BE2C (cell line): ENCODE measurements around the gene COL18A1.
A peak's percentile ranks its signal among the peaks of the same experiment; 100 is the strongest.
"Not testable (repeated sequence)": the region's sequence is repeated elsewhere in the genome, so short reads cannot be mapped to it uniquely, and the experiment has no call there.

ENCODE experiments used
- DNase-seq: peaks from one replicate; pipeline ENCODE4 v3.0.0-alpha.2; 2020
- H3K27me3 ChIP-seq: fragments of 250-450 bp; sonication (Bioruptor Pico); 2 replicates; pipeline ENCODE4 v1.5.1; 2020; ENCODE audit warnings: mild to moderate bottlenecking
- H3K36me3 ChIP-seq: fragments of 250-450 bp; sonication (Bioruptor Pico); 2 replicates; pipeline ENCODE4 v1.5.1; 2020; ENCODE audit warnings: mild to moderate bottlenecking
- H3K4me1 ChIP-seq: fragments of 250-450 bp; sonication (Bioruptor Pico); 2 replicates; pipeline ENCODE4 v1.5.1; 2020
- H3K4me3 ChIP-seq: 2 replicates; pipeline ENCODE4 v1.5.1; 2011; ENCODE audit warnings: low read depth, low read length
- H3K9me3 ChIP-seq: fragments of 250-450 bp; sonication (Bioruptor Pico); 2 replicates; pipeline ENCODE4 v1.5.1; 2020
- TF ChIP-seq, protein P1 (sequence below): IDR thresholded peaks from 2 replicates; pipeline ENCODE4 v1.5.1; 2012; ENCODE audit warnings: mild to moderate bottlenecking, low read depth, low read length

COL18A1 gene

DNA sequence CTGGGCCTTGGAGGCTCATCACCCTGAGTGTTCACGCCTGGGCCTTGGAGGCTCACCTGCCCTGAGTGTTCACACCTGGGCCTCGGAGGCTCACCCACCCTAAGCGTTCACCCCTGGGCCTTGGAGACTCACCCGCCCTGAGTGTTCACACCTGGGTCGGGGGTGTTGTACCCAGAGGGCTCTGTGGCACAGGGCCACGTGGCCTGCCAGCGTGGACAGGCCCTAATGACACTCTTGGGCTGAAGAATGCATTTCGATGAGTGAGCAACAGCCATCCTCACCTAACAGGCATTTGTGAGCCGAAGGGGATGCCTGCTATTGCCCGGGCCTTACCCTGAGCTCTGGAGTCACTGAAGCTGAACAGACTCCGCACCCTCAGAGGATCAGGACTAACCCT is 119.8 kb downstream of the COL18A1 start:
- TF ChIP-seq, protein P1, sequence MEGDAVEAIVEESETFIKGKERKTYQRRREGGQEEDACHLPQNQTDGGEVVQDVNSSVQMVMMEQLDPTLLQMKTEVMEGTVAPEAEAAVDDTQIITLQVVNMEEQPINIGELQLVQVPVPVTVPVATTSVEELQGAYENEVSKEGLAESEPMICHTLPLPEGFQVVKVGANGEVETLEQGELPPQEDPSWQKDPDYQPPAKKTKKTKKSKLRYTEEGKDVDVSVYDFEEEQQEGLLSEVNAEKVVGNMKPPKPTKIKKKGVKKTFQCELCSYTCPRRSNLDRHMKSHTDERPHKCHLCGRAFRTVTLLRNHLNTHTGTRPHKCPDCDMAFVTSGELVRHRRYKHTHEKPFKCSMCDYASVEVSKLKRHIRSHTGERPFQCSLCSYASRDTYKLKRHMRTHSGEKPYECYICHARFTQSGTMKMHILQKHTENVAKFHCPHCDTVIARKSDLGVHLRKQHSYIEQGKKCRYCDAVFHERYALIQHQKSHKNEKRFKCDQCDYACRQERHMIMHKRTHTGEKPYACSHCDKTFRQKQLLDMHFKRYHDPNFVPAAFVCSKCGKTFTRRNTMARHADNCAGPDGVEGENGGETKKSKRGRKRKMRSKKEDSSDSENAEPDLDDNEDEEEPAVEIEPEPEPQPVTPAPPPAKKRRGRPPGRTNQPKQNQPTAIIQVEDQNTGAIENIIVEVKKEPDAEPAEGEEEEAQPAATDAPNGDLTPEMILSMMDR, result no peak
- DNase-seq, result no peak
- Histone ChIP-seq H3K4me3 (no peak overlapping the region), H3K36me3 (peaks cover 76% of the 10 kb centered on the region), H3K9me3 (peaks cover 4% of the 10 kb centered on the region; the same call in 1 of the 2 replicates), H3K4me1 (no peaks in the 10 kb centered on the region), H3K27me3 (no peaks in the 10 kb centered on the region)

DNA sequence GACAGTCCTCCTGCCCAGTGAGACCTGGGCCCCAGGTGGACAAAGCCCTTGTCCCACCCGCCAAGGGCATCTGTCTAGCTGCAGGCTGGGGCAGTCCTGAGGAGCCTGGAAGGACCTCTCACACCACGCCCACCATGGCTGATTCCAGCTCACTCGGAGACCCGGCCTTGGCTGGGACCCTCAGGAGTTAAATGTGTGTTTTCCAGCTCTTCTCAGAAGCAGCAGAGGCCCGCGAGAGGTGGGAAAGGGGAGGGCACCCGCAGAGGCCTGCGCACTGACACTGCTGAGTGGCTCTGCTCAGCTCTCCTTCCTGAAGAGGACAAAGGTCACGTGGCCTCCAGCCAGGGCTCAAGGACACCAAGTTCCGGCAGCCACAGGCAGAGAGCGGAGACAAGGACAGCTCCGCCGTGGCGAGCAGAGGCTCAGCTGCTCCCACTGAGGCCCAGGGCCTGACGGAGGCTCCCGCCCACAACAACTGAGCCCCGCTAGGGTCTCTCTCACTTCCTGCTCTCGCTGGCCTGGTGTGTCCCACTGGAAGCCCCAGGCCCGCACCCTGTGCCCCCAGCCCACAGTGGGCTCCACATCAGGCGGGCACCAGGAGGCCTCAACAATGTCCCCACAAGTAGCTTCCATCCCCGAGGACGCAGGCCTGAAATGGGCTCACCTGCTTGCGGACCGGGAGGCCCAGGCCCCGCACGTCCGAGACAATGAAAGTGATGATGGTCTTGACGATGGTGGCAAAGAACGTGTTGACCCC is 120.4 kb downstream of the COL18A1 start:
- H3K9me3 ChIP-seq, result peaks cover 4% of the 10 kb centered on the region; the same call in 1 of the 2 replicates
- no peak overlapping the region for H3K4me3 ChIP-seq
- DNase-seq, result peak; percentile 4
- H3K36me3 ChIP-seq, result peaks cover 76% of the 10 kb centered on the region
- no peaks in the 10 kb centered on the region for H3K4me1 ChIP-seq
- no peaks in the 10 kb centered on the region for H3K27me3 ChIP-seq
- TF ChIP-seq, protein P1, result no peak

DNA sequence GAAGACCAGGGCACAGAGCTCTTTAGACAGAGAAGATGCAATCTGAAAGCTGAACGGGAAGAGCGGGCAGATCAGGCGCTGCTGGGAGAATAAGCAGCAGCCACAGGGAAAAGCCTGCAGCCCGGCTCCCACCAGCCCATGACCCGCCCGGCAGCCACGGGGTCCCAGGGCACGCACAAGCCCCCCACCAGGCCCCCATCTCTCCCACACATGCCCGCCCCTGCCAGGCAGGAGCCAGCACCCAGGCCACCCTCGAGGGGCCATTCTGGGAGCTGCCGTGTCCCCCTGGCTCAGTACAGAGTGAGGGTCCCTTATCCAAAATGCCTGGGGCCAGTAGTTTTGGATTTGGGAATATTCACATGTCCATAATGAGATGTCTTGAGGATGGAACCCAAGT is 120.9 kb downstream of the COL18A1 start:
- no peaks in the 10 kb centered on the region for H3K27me3 ChIP-seq
- peak; percentile 8 for DNase-seq
- peaks cover 74% of the 10 kb centered on the region for H3K36me3 ChIP-seq

DNA sequence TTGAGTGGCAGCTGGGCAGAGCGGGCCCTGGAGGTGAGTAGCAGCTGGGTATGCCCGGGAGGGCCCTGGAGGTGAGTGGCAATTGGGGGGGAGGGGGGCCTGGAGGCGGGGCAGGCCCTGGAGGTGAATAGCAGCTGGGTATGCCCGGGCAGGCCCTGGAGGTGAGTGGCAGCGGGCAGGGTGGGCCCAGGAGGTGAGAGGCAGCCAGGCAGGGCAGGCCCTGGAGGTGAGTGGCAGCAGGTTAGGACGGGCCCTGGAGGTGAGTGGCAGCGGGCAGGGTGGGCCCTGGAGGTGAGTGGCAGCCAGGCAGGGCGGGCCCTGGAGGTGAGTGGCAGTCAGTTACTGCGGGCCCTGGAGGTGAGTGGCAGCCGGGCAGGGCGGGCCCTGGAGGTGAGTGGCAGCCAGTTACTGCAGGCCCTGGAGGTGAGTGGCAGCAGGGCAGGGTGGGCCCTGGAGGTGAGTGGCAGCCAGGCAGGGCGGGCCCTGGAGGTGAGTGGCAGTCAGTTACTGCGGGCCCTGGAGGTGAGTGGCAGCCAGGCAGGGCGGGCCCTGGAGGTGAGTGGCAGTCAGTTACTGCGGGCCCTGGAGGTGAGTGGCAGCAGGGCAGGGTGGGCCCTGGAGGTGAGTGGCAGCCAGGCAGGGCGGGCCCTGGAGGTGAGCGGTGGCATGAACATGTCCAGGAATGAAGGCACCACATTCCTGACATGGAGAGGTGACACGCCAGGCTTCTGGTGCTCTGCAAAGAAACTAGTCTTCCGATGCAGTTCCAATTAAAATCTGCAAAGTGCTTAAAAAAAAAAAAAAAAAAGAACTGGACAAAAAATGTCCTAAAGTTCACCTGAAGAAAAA is 122.4 kb downstream of the COL18A1 start:
- H3K4me3 ChIP-seq, H3K9me3 ChIP-seq, H3K27me3 ChIP-seq, H3K4me1 ChIP-seq: not testable (repeated sequence)
- H3K36me3 ChIP-seq, result peaks cover 74% of the 10 kb centered on the region
- DNase-seq, result peak; percentile 4

More for the DNA sequence above, 120.9 kb downstream of the COL18A1 start:
- TF ChIP-seq, protein P1, result no peak
- H3K9me3 ChIP-seq, result no peaks in the 10 kb centered on the region; the same call in 1 of the 2 replicates
- no peaks in the 10 kb centered on the region for H3K4me1 ChIP-seq
- no peak overlapping the region for H3K4me3 ChIP-seq

DNA sequence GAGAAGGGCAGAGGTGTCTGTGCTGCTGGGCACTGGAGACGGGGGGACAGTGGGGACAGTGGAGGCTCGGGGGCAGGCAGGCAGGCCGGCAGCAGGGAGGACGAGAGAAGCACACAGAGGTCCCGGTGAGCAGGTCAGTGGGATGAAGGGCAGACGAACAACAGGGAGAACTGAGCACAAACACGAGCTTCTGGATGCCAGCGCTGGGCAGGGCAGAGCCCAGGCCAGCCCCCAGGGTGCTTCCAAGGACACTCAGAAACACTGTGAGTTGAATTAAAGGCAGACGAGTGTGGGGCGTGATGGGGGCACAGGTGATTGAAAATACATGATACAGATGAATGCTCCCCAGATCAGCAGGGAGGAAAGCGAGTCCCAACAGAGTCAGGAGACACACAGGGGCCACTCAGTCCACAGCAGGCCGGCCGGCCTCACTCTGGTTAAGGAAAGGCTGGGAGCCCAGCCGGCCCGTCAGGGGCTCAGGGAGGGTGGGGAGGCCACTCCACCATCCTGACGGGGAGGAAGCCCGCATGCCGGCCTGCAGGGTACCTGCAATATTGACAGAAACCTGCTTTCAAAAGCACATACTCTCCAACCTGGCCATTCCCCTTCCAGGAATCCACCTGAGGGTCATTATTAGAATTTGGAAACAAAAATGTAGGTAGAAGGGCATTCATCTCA is 123.2 kb downstream of the COL18A1 start:
- TF ChIP-seq, protein P1, result no peak
- Histone ChIP-seq H3K36me3 (peaks cover 69% of the 10 kb centered on the region), H3K4me1 (no peaks in the 10 kb centered on the region), H3K27me3 (no peaks in the 10 kb centered on the region), H3K9me3 (no peaks in the 10 kb centered on the region), H3K4me3 (no peak overlapping the region)
- no peak for DNase-seq

DNA sequence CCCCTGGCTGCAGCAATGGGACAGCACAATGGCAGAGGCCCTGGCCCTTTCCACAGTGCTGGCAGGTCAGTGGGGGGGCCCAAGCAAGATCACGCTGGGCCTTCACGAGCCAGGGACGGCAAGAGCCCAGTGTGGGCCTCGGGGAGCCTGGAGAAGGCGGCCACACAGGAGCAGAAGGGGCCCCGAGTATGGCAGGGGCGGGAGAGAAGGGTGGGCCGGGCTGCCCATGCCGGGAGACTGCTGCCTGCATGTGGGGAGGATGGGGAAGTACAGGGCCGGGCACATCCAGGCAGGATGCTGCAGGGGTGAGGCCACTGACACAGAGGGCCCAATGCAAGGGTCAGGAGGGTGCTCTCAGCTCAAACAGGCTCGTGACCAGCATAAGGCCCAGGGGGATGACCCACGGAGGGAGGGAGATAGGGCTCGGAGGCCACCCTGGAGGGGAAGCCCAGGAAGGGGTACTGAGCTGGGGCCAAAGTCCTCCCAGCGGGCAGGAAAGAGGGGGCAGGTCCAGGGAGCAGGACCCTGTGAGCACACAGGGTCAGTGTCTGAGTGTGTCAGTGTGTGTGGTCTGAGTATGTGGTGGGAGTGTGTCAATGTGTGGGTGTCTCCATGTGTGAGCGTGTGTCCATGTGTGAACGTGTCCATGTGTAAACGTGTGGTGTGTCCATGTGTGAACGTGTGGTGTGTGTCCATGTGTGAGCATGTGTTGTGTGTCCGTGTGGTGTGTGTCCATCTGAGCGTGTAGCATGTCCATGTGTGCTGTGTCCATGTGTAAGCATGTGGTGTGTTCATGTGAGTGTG is 124.2 kb downstream of the COL18A1 start:
- H3K4me1 ChIP-seq, result peaks cover 1% of the 10 kb centered on the region; the same call in 1 of the 2 replicates
- peaks cover 73% of the 10 kb centered on the region for H3K36me3 ChIP-seq
- H3K27me3 ChIP-seq, result no peaks in the 10 kb centered on the region
- TF ChIP-seq, protein P1, result no peak
- no peak overlapping the region for H3K4me3 ChIP-seq
- H3K9me3 ChIP-seq, result no peaks in the 10 kb centered on the region
- DNase-seq, result no peak
